HG03571 (cell line): Measurements from ENCODE around the gene PAMR1.

ENCODE experiments used
- ATAC-seq: cut with Tn5 transposase; IDR thresholded peaks from one replicate; pipeline ENCODE4 v1.9.1; 2021; ENCODE audit not compliant: unreplicated experiment

Gene PAMR1

DNA sequence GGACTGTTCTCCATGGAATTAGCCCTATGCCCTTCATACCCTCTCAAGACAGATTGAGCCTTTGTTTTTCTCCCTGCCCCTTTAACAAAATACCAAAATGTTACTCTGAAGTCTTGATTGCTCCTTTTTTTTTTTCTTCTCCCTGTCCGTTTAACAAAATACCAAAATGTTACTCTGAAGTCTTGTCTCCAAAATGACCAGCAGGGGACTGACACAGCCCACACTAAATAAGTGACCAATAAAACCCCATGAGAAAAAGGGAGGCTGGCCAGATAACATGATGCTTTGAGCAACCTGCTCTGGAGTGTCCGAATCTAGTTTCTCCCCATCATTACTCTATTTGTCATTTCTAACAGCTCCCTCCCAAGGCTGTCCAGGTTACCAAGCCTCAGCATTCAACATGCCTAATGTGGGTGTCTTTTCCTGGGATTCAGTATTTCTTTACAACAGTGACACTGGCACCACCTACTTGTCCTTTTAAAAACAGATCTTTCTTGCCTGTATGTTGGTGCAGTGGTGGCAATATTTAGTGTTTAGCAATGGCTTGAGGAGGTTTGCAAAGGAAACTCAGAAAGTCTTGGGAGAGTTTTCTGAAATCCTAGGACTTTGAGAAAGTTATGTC, 63.4 kb downstream of the PAMR1 start:
- no peak for ATAC-seq

DNA sequence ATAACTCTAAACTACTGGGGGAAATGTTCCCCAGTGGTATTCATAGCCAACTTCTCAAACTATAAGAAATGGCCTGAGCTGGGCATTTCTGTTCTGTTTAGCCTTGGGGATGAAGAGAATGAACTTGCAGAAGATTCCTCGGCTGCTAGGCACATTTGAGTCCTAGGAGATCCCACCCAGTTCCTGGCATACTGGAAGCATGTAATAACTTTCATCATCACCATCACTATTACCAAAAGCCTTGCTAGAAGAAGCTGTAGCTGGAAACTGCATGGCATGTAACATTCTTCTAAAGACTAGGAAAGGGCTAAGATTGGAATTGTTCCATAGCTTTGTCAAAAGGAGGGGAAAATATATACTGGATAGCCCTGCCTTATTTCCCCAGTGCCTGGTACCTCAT, 65.9 kb downstream of the PAMR1 start:
- ATAC-seq = no peak

DNA sequence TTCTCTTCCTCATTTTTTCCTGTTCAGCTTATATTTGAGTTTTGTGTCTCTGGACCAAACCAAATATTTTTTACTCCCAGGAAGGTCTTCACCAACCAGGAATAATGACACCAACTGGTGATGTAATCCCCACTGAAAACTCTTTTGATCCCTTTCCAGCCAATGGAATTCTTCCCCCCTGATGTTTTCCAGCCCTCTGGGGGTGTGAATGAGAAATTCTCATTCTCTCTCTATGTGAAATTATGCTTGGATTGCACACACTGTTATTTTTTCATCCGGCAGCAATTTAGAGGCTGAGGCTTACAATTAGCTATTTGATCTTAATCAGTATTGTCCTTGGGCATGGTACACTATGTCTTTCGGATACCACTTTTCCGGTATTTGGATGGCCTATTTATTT, 66.6 kb downstream of the PAMR1 start:
- no peak for ATAC-seq

DNA sequence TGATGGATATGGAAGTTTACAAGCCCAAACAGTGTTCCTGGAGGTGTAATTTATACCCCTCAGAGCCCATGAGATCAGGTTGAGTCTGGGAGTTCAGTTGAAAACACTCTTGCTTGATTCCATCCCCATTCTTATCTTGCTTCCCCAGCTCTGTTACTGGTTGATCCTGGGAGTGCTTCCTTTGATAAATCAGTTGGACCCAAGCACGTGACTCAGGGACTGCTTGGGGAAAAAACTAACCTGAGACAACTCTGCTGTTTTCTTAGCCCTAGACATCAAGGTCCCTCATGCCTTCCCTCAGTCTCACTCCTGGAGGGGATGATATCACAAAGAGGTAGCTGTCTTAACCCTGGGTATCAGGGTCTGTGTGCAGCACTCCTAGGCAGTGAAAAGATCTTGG, 71.1 kb downstream of the PAMR1 start:
- ATAC-seq = no peak

DNA sequence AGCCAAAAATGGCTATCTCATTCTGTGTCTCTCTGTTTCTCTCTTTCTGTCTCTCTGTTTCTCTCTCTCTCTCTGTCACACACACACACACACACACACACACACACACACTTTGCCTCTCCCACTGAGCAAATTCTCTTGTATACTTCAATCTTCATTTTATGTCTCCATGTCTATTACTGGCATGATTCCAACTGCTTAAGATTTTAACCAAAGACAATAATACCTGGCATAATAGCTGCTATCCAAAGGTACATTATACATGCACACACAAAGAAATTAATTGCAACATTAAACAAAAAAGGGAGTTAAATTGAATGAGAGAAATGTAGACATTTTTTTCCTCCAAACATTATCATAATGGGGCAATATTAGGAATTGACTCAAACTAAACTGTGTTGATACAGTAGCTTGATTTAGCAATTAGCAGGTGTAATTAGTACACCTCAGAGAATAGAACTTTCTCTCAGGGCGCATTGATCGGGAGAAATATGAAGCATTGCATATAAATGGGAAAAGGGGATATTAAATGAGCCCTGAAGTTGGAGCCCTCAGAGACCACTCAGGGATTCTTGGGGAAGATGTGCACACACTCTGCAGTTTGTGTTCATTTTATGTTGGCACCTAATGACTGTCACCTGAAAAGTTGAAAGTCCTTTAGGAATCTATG, 88.7 kb downstream of the PAMR1 start:
- ATAC-seq = no peak

DNA sequence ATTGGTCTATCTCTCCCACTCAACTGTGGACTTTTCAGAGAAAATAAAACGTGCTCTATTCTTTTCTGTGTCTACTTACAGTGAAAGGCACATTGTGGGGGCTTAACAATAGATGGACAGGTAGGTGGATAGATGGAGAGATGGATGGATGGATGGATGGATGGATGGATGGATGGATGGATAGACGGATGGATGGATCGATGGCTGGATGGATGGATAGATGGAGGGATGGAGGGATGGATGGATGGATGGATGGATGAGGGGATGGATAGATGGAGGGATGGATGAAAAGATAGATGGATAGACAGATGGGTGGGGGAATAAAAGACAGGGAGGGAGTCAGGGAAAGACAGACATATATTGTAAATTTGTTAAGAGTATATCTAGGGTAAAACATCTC, 91.8 kb downstream of the PAMR1 start:
- no peak for ATAC-seq

DNA sequence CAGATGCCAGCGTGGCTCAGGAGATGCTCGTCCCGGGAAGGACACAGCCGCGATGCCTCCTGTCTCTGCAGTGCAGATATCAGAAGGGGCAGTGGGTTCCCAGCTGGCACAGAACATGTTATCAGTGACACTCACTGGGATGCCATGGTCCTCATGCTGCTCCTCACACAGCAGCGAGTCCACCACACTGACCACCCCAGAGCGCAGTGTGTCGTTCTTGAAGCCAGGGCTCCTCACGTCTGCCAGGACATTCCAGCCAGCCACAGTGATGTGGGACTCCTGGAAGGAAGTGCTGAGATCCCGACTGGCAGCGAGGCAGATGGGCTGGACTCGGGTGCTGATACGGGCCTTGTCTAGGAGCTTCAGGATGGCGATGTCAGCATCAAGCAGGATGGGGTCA, 93.0 kb downstream of the PAMR1 start:
- ATAC-seq = no peak

DNA sequence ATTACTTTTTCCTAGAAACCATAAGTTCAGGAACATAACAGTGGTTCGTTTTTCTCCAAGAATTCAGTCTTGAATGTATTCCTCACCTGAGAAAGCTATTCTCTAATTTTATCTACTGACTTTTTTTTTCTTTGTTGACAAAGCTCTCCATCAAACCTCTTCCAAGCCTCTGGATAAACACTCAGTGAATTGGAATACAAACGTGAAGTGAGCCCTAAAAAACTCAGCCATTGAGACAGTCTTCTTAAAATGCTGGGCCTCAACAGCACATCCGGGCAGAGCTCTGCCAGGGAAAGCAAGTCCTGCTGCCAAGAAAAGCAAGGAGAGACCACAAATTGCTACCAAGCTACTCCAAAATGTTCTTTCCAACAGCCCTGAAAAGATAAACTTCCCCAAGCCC, 98.3 kb downstream of the PAMR1 start:
- no peak for ATAC-seq

DNA sequence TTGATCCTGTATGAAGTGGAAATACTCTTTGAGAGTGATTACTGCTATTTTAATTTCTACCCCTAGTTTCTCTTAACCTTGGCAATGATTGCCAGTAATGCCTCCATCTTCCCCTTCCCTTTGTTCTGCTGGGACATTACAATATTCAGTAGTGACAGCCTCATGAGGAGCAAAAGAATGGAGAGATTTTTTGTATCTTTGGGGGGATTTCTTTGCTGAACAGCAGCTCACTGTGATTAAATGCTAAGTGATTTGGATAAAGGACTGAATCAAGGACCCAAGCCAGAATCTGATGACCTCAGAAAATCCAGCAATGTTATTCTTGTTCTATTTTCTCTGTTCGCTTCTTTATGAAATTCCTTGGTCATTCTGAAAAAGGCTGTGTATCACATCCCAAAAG, 99.1 kb downstream of the PAMR1 start:
- no peak for ATAC-seq

DNA sequence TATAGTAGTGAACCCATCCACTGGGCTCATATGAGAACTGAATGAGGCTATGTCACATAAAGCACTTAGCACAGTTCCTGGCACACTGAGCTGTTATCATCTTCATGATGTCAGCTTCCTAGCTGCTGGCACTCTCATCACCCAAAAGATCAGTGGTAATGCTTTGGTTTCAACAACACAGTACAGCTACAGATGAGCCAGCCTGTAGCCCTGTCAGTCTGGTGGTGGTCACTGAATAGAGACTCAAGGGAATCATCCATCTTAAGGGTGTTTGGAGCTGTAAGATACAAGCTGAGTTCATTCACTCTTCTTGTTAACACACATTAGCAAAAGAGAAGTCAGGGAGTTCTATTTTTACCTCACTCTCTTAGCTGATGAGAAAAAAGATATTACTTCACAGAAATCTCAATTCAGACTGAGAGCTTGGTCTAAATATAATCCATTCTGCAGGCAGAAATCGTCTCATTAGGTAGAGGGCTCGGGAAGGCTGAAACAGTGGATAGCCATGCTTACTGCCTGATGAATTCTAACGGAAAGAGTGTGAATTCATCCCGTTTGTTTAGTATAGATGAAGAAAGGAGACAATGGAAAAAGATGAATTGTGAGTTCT, 99.7 kb downstream of the PAMR1 start:
- ATAC-seq = no peak

DNA sequence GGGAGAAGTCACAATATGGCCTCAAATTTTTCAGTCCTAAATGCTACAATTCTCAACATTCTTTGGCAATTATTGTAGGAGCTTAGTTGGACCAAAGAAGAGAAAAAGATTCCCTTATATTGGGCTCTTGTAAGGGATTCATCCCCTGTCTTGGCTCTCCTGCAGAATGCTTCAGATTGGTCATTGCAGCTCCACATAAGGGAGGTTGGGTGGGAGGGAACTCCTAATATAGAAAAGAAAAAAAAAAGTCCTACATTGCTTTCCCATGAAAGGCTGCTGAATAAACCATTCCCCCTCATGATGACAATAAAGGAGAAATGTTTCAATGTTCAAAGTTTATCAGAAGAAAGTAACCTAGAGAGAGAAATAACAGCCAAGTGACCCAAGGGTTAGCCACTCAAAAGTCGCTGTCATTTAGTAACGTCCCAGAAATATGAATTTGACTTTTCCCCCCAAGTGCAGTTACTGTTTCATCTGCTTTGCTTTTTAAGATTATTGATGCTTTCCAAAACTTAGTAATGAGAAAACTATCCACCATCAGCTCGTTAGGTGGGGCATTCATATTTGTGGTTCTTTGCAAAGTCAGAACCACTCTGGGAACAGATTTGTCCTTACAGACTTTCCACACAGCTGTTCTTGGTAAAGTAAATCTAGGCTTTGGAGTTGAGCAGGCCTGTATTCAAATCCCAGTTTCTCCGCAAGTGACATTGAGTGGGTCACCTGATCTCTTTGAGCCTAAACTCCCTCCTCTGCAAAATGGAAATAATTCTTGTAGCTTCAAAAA, 101.1 kb downstream of the PAMR1 start:
- ATAC-seq = no peak

DNA sequence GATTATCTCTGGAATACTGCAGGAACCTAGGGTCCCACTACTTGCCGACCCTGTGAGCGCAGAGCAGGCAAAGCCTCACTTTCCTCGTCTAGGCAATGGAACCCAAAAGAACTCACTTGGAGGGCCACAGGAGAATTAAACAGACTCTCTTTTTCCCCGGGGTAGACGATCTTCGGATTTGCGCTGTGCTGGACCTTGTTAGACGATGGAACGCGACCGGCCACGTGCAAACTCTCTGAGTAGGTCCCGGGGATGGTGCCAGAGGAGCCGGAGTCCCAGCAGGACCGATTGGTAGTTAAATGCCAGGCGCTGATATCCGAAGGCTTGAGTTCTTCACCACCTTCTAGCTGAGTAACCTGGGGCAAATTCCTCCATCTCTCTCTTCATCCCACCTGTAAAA, 105.0 kb downstream of the PAMR1 start:
- ATAC-seq = no peak

DNA sequence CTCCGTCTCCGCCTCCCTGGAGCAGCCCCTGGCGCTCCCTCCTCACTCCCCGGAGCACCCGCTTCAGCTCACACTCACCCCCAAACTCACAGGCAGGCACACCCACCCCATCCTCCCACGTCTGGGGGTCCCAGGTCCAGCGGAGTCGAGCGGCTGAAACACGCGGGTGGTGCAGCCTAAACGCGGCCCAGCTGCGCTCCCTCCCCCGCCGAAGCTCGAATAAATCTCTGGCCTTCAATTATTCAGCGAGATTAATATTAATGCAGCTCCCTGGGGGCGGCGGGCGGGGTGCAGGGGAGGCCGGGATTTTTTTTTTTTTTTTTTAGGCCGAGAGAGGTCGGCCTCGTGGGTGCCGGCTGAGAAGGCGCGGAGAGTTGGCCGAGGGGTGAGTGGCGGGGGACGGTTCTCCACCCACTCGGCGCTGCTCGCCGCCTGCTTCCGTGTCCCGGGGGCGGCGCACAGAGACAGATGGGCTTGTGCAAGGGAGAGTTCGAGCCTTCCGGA, 105.5 kb downstream of the PAMR1 start:
- ATAC-seq = no peak

DNA sequence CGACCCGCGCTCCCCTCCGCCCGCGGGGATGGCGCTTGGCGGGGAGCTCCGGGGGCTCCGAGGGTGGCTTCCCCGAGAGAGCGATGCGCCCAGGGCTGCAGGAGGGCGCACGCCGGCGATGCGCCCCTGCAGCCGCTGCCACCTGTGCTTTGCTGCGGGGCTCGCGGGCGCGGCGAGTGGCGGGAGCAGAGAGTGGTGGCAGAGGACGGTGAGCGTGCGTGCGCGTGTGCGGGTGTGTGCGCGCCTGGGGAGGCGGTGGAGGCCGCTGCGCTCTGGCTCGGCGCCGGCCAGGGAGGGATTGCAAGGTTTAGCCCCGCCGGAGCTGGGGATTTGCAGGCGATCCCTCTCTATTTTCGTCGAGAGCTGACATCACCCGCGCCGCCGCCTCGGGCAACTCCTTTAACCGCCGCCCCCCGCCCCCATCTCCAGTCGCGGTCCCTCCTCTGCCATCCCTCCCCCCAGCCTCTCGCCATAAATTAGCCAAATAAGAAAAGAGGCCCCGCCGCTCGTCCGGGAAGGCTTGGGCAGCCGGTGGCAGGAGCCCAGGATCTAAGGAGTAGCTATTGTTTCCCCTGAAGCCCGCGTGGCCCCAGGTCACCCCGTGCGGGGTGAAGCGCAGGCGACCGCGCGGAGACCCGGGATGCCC, 106.1 kb downstream of the PAMR1 start, which contains the start of gene SLC1A2:
TSS of gene SLC1A2 (minus strand) at position 375 of the 646 bp plus-strand sequence. CDS start 592 bp downstream, outside the sequence.
- no peak for ATAC-seq

DNA sequence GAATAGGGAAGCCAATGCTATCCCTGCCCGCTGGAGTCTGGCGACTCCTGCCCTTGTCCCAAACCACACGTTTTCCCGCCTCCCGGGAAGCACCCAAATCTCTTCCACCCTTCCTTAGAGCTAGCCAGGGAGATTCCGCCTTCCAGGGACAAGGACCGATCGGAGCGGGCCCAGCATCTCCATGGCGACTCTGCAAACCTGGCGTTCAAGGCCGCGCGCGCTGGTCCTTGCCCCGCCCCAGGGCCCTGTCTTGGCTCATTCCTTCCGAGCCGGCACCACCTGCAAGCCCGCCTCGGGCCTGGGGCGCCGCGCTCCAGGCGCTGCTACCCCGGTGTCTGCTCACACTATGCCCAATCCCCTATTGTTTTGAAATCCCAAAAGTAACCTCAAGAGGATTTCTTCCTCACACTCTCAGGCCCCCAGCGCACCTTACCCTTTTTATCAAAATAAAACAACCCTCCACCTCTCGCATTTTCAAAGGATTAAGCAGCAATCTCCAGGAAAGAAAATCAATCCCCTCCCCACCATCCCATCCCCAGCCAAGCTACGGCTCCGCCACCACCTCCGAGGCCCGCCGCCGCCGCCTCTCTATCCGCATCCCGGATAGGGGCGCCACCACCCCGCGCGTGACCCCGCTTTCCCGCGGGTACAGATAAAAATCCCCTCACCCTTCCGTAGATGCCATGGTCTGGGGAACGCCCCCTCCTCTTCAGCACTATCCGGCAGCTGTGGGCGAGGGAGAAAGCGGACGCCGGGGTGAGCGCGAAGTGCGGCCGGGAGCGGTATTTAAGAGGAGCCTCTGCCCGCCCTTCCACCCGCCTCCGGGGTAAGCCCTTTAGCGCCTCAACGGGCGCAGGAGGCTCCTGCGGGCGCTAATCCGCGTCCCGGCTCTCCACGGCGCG, 106.9 kb downstream of the PAMR1 start:
- no peak for ATAC-seq

DNA sequence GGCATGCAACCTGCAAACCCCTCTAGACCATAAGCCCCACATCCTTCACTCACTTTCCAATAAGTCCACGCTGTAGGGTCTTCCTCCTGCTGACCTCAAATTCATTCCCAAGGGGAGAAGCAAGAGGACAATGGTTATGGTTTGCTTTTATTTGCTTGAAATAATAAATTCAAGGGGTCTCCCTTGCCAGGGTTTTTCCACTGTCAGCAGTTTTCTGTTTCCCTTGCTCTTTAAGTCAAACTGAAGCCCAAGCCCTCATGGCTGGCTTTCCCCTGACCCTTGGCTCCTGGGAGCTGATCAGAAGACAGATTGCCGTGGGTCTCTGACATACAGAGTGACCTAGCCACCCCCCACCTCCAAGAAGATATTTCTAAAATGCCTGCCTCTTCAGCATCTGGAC, 109.9 kb downstream of the PAMR1 start:
- ATAC-seq = no peak

DNA sequence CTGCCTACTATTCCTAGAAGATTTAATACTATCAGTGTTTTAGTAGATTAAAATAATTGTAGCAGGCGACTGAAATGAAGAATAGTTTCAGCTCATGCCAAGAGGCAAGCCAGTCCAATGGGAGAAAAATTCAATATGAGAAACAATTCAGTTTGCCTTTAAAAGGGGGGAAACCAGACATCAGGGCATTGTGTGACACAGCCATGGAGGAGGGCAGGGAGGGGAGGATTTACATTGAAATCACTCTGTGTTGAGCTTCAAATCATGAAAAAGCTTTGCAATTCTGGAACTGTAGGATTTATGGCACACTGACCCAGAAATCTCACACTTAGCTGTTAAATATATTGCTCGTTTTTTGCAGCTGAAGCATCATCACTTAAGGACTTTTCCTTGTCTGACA, 110.6 kb downstream of the PAMR1 start:
- no peak for ATAC-seq

DNA sequence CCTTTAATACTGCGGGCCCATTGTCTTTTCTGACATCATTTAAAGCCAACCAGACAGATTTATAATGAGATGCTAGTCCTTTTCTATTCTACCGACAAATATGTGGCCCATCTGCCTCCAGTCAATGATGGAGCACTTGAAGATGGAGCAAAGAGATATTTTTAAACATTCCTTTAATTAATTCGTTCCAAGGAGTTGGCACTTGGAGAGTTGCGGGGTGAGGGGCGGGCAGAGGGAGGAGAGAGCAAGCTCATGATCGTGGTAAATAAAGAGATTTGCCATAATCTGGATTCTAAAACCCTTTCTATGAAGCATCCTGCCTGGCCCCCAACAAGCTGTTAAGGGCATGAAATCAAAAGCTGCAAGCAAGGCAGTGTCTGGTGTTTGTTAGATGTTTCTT, 111.1 kb downstream of the PAMR1 start:
- no peak for ATAC-seq

DNA sequence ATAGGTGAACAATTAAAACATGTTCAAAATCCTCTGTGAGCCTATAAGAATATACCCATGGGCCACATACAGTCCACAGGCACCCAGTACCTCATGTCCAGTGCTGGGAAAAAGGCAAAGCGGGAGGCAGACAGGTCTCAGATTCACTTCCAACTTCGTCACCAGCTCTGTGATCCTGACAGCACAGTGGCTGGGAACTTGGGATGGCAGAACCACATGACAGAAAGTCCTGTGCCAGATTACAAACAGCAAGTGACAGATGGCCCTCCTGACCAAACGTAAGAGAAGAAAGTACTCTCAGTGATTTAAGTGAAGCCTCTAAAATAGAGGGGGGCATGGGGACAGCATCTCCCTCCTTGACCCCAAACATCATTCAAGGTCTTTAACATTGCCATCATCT, 111.8 kb downstream of the PAMR1 start:
- no peak for ATAC-seq

DNA sequence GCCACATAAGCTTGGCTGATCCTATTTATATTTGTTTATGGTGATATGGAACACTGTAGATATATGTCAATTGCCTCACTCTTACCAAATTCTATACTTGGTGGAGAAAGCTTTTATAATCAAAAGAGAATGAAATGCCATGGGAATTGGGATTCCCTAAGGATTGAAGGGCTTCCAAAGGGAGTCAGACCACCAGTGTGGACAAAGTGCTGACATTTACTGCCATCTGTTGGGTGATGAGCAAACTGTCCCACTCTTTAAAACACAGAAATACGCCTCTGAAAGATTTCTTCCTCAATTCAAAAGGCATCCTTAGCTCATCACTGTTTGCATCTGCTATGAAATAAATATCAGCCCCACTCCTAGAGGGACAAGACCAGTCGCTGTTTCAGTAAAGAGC, 113.1 kb downstream of the PAMR1 start:
- no peak for ATAC-seq
